Astrocyte (in vitro differentiated cells and primary cell): ENCODE results near the gene PDS5A.

Experiments
- EZH2 ChIP-seq: IDR thresholded peaks from 2 replicates; pipeline ENCODE4 v1.6.1; 2012; ENCODE audit warnings: mild to moderate bottlenecking, low read length, inconsistent platforms; ENCODE audit not compliant: insufficient read depth
- TF ChIP-seq, protein P1 (sequence below): IDR thresholded peaks from 2 replicates; pipeline ENCODE4 v1.5.1; 2011; ENCODE audit warnings: low read depth, mild to moderate bottlenecking, inconsistent platforms, low read length, moderate library complexity; ENCODE audit not compliant: insufficient read depth

DNA sequence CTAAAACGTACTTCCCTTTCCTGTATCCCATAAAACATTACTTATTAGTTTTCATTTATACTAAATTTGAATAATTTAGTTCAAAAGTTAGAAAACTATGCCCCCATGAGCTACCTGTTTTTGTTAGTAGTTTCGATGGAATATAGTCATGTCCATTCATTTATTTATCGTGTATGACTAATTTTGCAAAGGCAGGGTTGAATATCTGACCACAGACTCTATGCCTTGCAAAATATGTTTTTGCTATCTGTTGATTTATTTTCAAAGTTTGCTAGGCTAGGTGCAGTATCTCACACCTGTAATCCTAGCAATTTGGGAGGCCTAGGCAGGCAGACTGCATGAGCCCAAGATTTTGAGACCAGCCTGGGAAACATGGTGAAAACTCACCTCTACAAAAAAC, 78.4 kb downstream of the PDS5A start:
- TF ChIP-seq, protein P1, sequence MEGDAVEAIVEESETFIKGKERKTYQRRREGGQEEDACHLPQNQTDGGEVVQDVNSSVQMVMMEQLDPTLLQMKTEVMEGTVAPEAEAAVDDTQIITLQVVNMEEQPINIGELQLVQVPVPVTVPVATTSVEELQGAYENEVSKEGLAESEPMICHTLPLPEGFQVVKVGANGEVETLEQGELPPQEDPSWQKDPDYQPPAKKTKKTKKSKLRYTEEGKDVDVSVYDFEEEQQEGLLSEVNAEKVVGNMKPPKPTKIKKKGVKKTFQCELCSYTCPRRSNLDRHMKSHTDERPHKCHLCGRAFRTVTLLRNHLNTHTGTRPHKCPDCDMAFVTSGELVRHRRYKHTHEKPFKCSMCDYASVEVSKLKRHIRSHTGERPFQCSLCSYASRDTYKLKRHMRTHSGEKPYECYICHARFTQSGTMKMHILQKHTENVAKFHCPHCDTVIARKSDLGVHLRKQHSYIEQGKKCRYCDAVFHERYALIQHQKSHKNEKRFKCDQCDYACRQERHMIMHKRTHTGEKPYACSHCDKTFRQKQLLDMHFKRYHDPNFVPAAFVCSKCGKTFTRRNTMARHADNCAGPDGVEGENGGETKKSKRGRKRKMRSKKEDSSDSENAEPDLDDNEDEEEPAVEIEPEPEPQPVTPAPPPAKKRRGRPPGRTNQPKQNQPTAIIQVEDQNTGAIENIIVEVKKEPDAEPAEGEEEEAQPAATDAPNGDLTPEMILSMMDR = no peak
- no peak for TF ChIP-seq EZH2
